ENCODE data around the gene TRAPPC5. TPM values are rescaled to one million over a fixed set of nuclear protein-coding genes. Genes with fewer than 3 reads are reported as not detected.

The TRAPPC5 gene
- total RNA-seq, 2 experiments from 2014 or later = 41.3 to 43.4 TPM

GRCh38 chr19:7644550-7644877 is 36.1 kb upstream of the TRAPPC5 start:
- no peaks in the 10 kb centered on the region for H3K9me3 Mint-ChIP-seq
- H3K36me3 Mint-ChIP-seq (ENCODE audit: low read depth) = peaks cover 37% of the 10 kb centered on the region
- peaks cover 14% of the 10 kb centered on the region for H3K4me1 ChIP-seq (ENCODE audit: insufficient read depth, low read length)
- peaks cover 10% of the 10 kb centered on the region for H3K4me1 Mint-ChIP-seq (ENCODE audit: low read depth)
- no peak for TF ChIP-seq CTCF (IDR thresholded peaks at IDR 0.05)
- ATAC-seq (ENCODE audit: poor library complexity) (no peak), DNase-seq (peak in 1 of 14 experiments; percentile 37)
- no peak overlapping the region for H3K4me3 Mint-ChIP-seq
- intact Hi-C loops (cut with DNase I, micrococcal nuclease) = no loop called here
- ChIA-PET POLR2A (interaction anchor here (1.0 kb wide), 1 partner anchor 14 kb away, joined by 3 read pairs; no protein-coding TSS in a partner anchor), CTCF (interaction anchor here (1.8 kb wide), 1 partner anchor 36 kb away, joined by 5 read pairs; the partner anchor contains the start of gene TRAPPC5)
- no peak overlapping the region for H3K27ac Mint-ChIP-seq
- H3K4me3 ChIP-seq (ENCODE audit: low read length) = no peak overlapping the region
- H3K36me3 ChIP-seq (ENCODE audit: insufficient read depth, low read length) = peaks cover 50% of the 10 kb centered on the region
- no peaks in the 10 kb centered on the region for H3K27me3 Mint-ChIP-seq
- no peak overlapping the region for H3K27ac ChIP-seq (ENCODE audit: low read depth in 1 of 2, low read length in 2 of 2)
- no peaks in the 10 kb centered on the region for H3K27me3 ChIP-seq (ENCODE audit: control insufficient read depth in 1 of 2, insufficient read depth in 2 of 2, low read length in 2 of 2)
- H3K9me3 ChIP-seq (ENCODE audit: control insufficient read depth in 1 of 2, insufficient read depth in 1 of 2, low read length in 2 of 2) = no peaks in the 10 kb centered on the region

- no peaks in the 10 kb centered on the region for H3K27me3 Mint-ChIP-seq
- H3K4me1 ChIP-seq (ENCODE audit: insufficient read depth, low read length) = peaks cover 9% of the 10 kb centered on the region
Observed at GRCh38 chr19:7645163-7645562, 35.5 kb upstream of the TRAPPC5 start.

GRCh38 chr19:7645656-7646425 is 34.8 kb upstream of the TRAPPC5 start:
- CTCF ChIA-PET = no interaction called here
- H3K27me3 ChIP-seq (ENCODE audit: control insufficient read depth in 1 of 2, insufficient read depth in 2 of 2, low read length in 2 of 2) = no peaks in the 10 kb centered on the region
- peaks cover 27% of the 10 kb centered on the region for H3K36me3 Mint-ChIP-seq (ENCODE audit: low read depth)

More at GRCh38 chr19:7645163-7645562, 35.5 kb upstream of the TRAPPC5 start:
- H3K27me3 ChIP-seq (ENCODE audit: control insufficient read depth in 1 of 2, insufficient read depth in 2 of 2, low read length in 2 of 2) = no peaks in the 10 kb centered on the region
- H3K4me3 ChIP-seq (ENCODE audit: low read length) = no peak overlapping the region
- intact Hi-C loops (cut with DNase I, micrococcal nuclease) = no loop called here
- Mint-ChIP-seq H3K4me1 (ENCODE audit: low read depth) (peaks cover 3% of the 10 kb centered on the region), H3K4me3 (no peak overlapping the region), H3K36me3 (ENCODE audit: low read depth) (peaks cover 31% of the 10 kb centered on the region), H3K27ac (no peak overlapping the region), H3K9me3 (no peaks in the 10 kb centered on the region)
- H3K9me3 ChIP-seq (ENCODE audit: control insufficient read depth in 1 of 2, insufficient read depth in 1 of 2, low read length in 2 of 2) = no peaks in the 10 kb centered on the region
- no peak overlapping the region for H3K27ac ChIP-seq (ENCODE audit: low read depth in 1 of 2, low read length in 2 of 2)
- no peak for ATAC-seq (ENCODE audit: poor library complexity)
- no peak for TF ChIP-seq CTCF (IDR thresholded peaks at IDR 0.05)
- peak in 1 of 14 experiments; percentile 39 for DNase-seq
- ChIA-PET POLR2A (interaction anchor here (1.0 kb wide), 1 partner anchor 14 kb away, joined by 3 read pairs; no protein-coding TSS in a partner anchor), CTCF (interaction anchor here (1.8 kb wide), 1 partner anchor 36 kb away, joined by 5 read pairs; the partner anchor contains the start of gene TRAPPC5)
- H3K36me3 ChIP-seq (ENCODE audit: insufficient read depth, low read length) = peaks cover 47% of the 10 kb centered on the region

More at GRCh38 chr19:7645656-7646425, 34.8 kb upstream of the TRAPPC5 start:
- TF ChIP-seq CTCF (IDR thresholded peaks at IDR 0.05) = no peak
- POLR2A ChIA-PET = interaction anchor here (1.0 kb wide), 1 partner anchor 15 kb away, joined by 3 read pairs; no protein-coding TSS in a partner anchor
- Mint-ChIP-seq H3K27ac (no peak overlapping the region), H3K4me3 (no peak overlapping the region), H3K27me3 (no peaks in the 10 kb centered on the region), H3K9me3 (no peaks in the 10 kb centered on the region), H3K4me1 (ENCODE audit: low read depth) (no peaks in the 10 kb centered on the region)
- no peaks in the 10 kb centered on the region for H3K9me3 ChIP-seq (ENCODE audit: control insufficient read depth in 1 of 2, insufficient read depth in 1 of 2, low read length in 2 of 2)
- no peak overlapping the region for H3K27ac ChIP-seq (ENCODE audit: low read depth in 1 of 2, low read length in 2 of 2)
- ATAC-seq (ENCODE audit: poor library complexity) (no peak), DNase-seq (peak in 1 of 14 experiments; percentile 19)
- H3K4me1 ChIP-seq (ENCODE audit: insufficient read depth, low read length) = peaks cover 9% of the 10 kb centered on the region
- peaks cover 42% of the 10 kb centered on the region for H3K36me3 ChIP-seq (ENCODE audit: insufficient read depth, low read length)
- intact Hi-C loops (cut with DNase I, micrococcal nuclease) = no loop called here
- H3K4me3 ChIP-seq (ENCODE audit: low read length) = no peak overlapping the region
